Bladder microvascular endothelial cell (primary cell): ENCODE data around the gene STARD8. TPM values are rescaled to one million over a fixed set of nuclear protein-coding genes. Genes with fewer than 3 reads are reported as not detected.

Experiments
- total RNA-seq: library from RNA; depleted of rRNA; stranded (reverse); fragments of >200 nt; gene quantifications from 2 replicates; pipeline ENCODE4 v1.2.3, GENCODE V29; 2014

The STARD8 gene
- 9.9 and 11.8 TPM in 2 replicates for total RNA-seq

GRCh38 chrX:68647156-68647957, at the start of gene STARD8:
STARD8 (plus strand) TSS chrX:68647666; CDS start chrX:68647883, 217 bp downstream.

Other genes starting within 250 kb of the STARD8 start
- 6.8 and 10.4 TPM in 2 replicates for gene OPHN1, start 214.2 kb upstream of the STARD8 start, total RNA-seq
- gene YIPF6, start 148.6 kb upstream of the STARD8 start, total RNA-seq, result 11.0 and 23.2 TPM in 2 replicates
- gene EFNB1, start 181.4 kb downstream of the STARD8 start, total RNA-seq, result 48.8 and 62.3 TPM in 2 replicates